GM19372 (cell line): ENCODE results near the gene SYNDIG1.

ENCODE experiments used
- ATAC-seq: cut with Tn5 transposase; IDR thresholded peaks from one replicate; pipeline ENCODE4 v1.9.1; 2021; ENCODE audit warnings: mild to moderate bottlenecking, low read depth, moderate library complexity; ENCODE audit not compliant: unreplicated experiment

The SYNDIG1 gene

DNA sequence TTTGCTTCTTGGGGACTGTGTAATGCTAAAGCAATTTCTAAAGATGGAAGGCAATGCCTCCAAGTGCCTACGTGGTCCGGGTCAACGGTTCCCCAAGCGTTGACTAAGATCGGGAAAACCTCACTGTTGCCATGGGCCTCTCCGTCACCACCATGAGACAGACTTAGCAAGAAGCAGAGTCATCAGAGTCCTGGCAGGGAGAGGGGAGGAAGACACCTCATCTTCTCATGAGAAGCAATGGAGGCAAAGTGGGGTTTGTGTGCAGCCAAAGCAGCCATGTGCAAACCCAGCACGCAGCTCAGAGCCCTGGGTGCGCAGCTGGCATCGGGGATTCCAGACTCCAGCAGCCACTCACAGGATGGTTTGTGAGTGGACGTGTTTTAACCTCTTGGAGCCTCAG is 111.4 kb downstream of the SYNDIG1 start:
- no peak for ATAC-seq

DNA sequence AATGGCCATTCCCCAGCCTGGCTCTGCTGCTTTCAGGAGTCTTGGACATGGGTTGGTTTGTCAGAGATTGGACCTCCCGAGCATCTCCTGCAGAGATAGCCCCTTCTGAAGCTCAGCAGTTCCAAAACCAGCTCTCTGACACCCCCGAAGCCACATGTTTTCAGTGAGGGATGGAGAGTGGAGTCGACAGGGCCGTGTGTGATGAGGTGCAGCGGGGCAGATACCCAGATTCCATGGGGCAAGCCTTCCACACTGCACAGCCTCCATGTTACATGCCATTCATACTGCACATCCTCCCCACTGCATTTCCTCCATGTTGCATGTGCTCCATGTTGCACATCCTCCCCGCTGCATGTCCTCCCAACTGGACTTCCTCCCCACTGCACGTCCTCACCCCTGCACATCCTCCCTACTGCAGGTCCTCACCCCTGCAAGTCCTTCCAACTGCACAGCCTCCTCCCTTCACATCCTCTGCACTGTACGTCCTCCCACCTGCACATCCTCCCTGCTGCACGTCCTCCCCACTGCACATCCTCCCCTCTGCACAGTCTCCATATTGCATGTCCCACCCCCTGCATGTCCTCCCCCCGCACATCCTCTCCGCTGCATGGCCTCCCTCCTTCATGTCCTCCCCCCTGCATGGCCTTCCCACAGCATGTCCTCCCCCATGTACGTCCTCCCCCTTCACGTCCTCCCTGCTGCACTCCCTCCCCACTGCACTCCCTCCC is 112.2 kb downstream of the SYNDIG1 start:
- ATAC-seq: no peak

DNA sequence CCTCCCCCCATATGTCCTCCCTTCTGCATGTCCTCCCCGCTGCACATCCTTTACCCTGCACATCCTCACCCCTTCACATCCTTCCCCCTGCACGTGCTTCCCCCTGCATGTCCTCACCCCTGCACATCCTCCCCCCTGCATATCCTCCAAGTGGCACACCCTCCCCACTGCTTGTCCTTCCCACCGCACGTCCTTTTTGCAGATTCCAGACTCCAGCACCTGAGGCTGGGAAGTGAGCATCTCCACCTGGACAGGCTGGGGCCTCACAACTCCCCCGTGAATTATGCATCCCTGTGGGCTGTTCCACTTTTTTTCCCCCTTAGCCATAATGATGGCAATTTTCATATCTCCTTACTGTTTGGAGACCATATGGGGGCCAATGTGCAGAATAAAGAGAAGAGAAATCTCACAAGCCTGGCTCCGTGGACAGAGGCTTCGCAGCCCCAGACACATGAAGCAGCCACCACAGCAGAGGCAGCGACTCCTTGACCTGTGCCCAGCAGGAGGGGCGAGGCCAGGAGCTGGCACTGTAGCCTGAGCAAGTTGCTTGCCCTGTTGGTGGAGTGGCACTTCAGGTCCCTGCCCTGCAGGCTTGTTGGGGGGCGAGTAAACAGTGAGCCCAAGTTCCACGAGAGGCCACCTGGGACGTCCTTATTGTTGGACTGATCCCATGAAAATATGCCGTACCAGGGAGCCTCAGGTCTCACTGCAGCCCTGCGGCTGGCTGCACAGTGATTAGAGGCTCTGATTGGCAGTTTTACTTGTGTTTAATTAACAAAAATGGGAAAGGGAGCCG is 113.1 kb downstream of the SYNDIG1 start:
- ATAC-seq: no peak

DNA sequence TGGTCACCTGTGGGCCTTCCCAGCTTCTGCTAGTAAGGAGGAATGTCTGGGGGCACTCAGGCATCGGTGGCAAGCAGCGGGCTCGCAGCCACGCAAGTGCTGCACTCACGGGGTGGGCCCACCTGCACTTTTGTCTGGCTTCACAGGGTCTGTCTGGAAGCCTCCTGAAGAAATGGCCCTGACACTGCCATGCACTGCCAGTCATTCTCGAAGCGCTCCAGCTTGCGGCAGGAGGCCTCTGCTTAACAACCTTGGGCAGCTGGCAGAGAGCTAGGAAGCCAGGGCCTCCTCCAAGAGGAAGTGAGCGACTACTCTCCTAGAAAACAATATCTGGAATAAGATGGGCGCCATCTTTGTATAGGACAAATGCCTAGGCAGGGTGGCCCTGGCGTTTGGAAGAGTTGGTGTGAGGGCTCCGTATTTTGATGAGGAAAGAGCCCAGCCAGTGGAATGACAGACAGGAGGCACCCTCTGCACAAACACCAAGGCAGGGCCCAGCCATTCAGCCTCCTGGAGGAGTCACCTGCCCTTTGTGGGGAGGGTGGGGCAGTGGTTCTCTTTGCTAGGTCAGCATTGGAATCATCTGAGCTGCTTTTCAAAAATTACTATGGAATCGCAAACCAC is 113.9 kb downstream of the SYNDIG1 start:
- ATAC-seq: no peak

DNA sequence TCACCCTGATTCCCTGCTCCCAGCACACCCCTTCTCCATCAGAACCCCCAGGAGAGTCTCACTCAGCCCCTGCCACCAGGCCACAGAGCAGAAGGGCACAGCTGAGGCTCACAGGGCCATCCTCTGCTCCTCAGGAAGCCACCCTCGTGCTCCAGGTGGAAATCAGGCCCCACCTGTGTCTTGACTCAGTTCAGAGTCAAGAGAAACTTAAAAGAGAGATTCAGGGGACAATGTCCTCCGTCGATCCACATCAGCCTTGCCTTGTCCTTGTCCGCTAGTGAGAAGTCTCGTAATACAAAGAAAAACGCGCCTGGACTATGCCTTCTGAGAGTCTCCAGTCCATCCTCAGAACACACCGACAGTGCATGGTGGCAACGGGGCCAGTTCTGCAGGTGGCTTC is 114.6 kb downstream of the SYNDIG1 start:
- ATAC-seq: no peak

DNA sequence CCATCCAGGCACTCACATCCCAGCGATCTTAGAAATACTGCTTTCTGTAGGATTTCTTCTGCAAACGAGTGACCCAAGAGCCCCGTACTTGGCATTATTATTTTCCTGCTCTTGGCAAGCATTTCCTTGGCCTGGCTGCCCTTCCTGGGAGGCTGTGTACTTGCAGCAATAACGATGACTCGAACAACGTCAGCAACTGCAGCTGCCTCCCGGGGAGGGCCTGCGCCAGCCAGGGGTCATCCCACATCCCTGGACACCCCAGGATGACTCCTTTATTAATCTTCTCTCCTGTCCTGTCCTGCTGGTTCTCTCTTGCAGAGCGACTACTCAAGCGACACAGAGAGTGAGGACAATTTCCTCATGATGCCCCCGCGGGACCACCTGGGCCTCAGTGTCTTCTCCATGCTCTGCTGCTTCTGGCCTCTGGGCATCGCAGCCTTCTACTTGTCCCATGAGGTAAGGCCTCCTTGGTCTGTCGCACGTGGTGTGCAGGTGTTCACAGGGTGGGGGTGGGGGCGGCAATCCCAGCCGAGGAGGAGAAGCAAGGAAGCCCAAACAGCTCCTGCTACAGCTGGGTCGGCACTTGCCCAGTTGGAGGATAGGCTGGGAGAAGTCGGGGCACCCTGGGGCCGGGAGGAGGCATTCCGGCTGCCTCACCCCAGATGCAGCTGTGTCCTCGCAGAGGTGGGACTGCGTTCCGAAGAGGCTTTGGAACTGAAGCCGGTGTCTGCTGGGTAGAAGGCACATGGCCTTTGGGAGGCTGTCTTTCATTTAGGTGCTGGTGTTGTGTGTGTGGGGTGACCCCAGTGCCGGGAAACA is 115.3 kb downstream of the SYNDIG1 start:
- no peak for ATAC-seq

DNA sequence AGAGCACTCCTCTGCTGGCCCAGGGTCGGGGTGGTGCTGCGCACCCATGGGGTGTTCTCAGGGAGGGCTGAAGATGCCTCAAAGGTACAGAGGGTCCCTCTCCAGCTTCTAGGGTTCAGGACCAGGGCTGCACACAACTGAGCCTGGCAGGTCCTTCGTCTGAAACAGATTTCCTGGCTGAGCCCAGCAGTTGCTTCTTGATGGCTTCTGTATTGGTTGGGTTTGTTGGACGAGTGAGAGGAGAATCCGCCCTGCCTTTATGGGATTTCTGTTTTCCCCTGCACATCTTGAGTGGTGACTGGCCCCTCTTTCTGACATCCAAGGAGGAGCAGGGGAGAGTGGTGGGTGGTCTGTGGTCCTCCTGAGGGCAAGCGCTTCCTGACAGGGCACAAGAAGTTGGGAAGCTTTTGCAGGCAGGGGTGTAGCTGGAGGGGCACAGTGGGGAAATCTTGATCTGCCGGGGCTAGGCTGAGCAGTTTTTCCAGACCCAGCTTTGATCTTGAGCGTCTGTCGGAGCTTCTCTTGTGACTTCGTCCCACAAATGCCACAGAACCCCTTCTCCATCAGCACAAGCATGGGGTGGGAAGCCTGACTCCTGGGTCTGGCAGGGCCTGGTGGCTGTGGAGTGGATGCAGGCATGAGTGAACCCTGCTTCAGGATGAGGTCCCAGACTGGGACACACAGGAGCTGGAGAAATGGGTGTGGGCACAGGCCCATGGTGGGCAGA is 116.5 kb downstream of the SYNDIG1 start:
- no peak for ATAC-seq

DNA sequence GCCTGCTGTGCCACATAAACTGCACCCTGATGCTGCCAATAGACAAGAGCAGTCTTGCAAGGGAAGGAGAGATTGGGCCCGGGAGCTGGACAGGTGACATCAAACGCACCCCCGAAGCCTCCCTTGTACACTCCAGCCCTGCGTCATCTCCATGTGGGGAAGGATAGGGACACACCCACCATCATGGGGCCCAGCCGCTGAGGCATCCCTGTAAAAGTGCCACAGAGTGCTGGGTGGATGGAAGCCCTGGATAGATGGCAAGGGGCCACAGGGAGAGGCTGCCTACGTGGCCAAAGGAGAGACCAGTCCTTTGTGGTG is 117.1 kb downstream of the SYNDIG1 start:
- ATAC-seq: no peak

DNA sequence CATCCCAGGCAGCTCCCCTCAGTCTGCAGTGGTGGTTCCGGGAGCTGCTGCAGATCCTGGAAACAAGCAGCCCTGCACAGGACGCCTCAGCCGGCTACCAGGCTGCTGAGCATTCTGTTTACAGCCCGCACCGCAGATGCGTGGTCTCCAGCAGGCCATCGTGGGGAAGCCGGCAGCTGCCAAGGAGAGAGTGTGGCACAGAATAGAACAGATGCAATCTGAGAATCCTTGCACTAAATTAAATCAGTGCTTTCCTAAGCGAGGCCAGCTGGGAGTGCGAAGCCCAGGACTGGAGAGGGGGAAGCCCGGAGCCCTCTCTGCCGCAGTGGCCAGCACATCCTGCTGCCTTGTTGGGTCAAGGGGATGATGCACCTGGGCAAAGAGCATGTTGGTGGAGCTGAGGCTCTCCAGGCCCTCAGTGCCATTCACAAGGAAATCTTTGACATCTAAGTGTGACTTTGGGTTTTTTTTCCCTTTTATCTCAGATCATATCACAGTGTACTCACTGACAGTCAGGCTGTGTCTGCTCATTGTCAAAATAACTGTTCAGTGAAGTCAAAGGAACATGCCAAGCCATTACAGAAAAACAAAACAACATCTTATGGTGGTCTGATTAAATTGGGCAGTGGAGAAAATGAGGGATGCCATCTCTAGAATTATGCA is 118.1 kb downstream of the SYNDIG1 start:
- no peak for ATAC-seq

DNA sequence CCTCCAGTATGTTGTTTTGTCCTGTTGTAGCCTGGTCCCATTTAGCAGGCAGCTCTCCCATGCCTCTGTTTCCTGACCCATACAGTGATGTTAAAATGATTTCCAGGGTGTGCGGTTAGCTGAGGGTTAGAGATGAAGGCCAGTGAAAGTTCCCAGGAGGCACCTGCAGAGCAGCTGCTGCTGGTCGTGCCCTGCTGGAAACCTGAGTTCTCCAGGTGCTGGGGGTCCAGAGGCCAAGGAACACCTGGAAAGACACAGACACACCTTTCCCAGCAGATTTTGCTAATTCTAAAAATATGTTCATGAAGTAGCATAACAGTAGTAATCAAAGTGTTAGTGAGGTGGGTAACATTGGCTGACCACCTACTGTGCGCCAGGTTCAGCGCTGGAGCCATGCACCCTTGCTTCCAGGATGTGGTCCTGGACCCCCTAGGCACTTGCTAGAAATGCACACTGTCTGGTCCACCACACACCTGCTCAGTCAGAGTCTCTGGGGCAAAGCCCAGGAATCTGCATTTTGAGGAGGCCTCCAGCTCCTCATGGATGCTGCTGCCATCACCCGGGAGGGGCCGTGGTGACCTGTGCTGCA is 118.7 kb downstream of the SYNDIG1 start:
- ATAC-seq: no peak

DNA sequence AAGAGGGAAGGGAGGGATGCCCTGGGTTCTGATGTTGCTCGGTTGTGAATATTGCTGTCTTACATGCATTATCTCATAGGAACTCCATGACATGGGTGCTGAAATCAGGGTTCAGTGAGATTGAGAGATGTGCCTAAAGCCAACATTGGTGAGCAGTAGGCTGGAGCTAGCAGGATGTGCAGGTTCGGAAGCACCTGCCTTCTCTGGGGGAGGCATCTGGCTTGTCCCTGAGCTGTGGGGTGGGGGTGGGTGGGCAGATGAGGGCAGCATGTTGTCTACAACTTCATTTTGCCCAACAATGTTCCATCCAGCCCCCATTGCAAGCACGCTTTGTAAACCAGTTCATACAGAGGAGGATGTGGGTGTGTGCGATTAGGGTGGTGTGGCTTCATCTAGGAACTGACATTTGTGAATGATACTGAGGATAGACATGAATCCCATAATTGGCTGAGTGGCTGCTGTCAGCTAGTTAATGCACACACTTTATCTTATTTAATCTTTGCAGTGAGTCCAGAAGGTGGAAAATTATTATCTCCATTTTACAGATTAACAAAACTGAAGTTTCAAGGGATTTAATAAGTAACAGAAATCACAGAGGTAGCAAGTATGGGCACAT is 119.4 kb downstream of the SYNDIG1 start:
- no peak for ATAC-seq

DNA sequence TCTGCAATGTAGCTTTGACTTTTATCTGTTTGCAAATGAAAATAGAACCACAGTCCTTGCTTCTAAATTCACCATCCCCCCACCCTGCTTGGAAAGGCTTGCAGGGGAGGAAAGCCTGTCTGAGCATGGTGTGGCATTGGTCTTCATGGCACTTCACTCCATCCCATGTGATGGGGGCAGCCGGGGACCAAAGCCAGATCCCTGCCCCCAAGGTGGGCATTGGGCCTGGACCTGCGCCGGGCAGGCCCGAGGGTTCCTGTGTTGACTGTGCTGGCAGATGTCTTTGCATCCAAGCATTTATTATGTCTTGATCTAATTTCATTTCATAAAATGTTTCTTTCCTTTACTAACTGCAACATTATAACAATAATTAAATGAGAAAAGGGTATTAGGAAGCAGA is 120.0 kb downstream of the SYNDIG1 start:
- no peak for ATAC-seq

DNA sequence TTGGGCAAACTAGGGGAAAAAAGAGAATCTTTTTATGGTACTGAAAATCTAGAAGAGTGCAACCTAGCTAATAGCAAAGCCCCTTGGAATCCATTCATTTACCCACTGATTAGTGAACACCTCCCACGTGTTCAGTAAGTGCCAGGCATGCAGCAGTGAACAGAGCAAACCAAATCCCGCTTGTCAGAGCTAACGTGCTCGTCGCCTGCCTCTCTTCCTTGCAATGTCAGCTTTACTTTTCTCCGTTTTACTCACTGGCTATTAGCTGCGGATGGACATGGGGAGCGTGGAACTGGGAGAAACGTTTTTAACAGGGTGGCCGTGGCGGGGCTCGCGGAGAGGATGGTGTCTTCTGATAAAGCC is 120.4 kb downstream of the SYNDIG1 start:
- ATAC-seq: no peak

DNA sequence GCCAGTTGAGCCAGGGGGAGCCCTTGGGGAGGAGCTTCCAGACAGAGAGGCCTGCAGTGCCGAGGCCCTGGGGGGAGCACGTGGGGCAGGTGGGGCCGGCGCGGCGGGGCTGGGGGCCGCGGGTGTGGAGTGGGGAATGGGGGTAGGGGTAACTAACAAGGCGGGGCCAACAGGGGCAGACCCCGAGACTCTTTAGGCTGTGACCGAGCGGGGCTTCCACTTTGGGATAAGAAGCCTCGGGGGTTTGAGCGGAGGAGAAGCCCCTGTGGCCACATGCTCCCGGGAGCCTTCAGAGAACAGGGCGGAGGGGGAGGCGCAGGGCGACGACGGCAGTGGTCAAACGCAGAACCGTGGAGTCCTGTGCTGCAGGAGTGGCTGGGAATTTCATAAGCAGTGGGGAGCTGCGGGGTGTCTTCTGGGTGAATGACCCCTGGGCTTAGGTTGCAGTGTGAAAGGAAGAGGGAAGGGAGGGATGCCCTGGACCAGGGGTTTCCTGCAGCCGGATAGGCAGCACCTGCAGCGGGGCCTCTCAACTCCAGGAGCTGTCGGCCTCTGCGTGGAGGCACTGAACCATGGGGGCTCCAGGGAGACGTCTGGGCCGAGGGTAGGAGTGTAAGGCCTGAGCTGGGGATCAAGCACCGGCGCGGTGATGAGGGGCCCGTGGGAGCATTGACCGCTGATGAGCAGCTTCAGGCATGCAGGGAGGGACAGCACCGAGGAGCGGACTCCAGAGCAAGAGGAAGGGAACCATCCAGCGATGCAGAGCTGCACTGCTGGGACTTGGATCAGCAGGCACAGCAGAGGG is 121.0 kb downstream of the SYNDIG1 start:
- ATAC-seq: no peak

DNA sequence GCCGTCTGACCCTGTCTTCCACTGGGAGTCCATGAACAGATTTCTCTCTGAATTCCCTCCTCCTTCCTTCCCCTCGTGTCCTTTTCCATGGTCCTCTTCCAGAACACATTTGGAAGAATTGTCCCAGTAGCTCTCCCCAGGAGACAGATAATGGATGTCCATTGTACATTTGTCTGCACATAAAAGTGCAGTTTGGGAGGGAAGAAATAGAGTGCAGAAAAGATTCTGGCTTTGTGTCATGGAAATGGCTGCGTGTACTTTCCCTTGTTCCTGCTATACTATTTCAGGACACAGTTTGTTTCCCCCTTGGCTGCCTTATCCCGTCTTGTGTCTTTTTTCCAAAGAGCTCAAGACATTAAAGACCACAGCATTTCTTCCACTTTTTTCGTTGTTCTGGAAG is 127.6 kb downstream of the SYNDIG1 start:
- ATAC-seq: no peak

DNA sequence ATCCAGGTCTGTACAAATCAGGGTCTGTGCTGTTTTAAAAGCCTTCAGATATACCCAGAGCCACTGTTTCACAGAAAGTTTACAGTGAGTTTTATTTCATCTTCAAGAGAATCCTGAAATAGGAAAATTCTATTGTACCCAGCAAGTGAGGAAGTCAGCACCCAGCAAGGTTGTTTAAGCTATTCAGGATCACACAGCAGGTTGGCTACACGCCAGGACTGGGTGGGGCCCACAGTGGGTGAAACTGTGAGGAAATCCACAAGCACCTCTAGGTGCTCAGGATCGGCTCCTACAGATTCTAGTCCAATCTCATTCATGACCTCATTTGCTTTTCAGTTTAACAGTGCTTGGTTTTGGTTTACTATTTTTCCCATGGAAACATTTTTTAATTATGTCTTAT is 128.9 kb downstream of the SYNDIG1 start:
- no peak for ATAC-seq

DNA sequence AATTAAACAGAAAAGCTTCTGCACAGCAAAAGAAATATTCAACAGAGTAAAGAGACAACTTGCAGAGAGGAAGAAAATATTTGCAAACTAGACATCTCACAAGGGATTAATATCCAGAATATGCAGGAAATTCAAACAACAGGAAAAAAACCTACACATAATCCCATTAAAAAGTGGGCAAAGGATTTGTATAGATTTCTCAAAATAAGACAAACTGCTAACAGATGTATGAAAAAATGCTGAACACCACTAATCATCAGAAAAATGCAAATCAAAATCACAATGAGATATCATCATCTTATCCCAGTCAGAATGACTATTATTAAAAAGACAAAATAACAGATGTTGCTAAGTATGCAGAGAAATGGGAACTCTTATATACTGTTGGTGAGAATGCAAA is 129.6 kb downstream of the SYNDIG1 start:
- no peak for ATAC-seq

DNA sequence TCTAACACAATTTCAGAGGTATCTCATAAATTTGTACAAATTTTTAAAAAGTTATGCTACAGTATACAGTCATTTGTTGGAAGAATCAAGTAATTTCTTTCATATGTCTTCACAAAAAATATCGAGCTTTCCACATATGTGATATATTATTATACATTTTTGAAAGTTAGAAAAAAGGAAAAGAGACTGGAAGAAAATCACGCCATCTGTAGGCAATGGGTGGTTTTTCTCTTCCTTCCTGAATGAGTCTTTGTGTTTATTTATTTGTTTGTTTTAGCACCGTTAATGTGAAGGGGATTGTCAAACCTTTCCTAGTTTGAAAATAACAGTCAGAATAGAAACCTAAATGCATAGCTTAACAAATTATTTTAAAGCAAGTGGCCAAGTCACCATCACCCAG is 130.6 kb downstream of the SYNDIG1 start:
- ATAC-seq: no peak
